Measurements from ENCODE around the gene EIF2S1.
A peak's percentile ranks its signal among the peaks of the same experiment; 100 is the strongest.
"Not testable (repeated sequence)": the region's sequence is repeated elsewhere in the genome, so short reads cannot be mapped to it uniquely, and the experiment has no call there.

The EIF2S1 gene

DNA sequence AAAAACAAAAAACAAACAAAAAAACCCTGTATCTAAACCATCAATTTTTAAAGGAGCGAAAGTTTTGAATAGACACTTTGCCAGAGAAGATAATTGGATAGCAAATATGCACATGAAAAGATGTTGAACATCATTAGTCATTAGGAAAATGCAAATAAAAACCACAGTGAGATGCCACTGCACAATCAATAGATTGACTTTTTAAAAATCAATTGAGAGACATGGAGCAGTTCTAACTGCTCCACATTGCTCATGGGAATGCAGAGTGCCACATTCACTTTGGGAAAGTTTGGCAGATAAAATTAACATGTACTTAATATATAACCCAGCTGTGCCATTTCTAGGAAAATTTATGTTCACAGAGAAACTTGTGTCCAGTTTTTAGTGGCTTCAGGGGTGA lies 12.7 kb downstream of the EIF2S1 start:
- no peak for DNase-seq

DNA sequence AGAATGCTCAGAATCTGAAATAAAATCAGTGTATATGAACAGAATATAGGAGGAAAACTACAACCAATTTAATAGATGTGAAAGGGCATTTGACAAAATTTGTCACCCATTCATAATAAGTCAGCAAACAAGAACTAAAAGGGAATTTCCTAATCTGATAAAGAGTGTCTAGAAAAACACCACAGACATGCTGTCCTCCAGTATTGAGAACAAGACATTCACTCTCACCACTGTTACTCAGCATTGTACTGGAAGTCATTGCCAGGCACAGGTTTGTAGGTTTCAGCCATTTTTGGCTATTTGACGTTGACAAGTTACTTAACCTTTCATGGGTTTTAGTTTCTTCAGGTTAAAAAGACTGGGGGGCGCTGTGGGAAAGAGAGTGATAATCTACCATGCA lies 13.2 kb downstream of the EIF2S1 start:
- DNase-seq = no peak

DNA sequence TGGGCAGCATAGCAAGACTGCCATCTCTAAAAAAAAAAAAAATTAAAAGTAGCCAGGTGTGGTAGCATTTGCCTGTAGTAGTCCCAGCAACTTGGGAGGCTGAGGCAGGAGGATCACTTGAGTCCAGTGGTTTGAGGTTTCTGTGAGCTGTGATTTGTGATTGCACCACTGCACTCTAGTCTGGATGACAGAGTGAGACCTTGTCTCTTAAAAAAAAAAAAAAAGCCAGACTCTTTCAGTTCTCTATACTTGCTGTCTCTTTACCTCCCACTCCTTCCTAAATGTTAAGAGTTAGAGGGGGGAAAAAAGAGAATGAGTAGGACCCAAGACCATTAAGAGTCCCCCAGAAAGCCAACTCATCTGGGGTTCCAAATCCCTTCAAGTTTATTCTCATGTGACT lies 17.8 kb downstream of the EIF2S1 start:
- no peak for DNase-seq

DNA sequence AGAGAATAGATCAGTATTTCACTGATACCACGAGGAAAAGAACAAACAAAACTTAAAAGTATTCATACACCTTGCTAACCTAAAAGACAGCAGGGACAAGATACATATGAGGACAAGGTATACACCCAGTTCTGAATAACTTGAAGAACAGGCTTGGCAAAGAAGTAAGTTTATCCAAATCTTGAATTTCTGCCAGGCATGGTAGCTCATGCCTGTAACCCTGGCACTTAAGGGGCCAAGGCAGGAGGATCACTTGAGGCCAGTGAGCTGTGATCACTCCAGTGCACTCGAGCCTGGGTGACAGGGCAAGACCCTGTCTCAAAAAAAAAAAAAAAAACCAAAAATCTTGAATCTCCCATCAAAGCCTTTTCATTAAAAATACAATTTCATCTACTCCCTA lies 25.0 kb downstream of the EIF2S1 start:
- DNase-seq = no peak

DNA sequence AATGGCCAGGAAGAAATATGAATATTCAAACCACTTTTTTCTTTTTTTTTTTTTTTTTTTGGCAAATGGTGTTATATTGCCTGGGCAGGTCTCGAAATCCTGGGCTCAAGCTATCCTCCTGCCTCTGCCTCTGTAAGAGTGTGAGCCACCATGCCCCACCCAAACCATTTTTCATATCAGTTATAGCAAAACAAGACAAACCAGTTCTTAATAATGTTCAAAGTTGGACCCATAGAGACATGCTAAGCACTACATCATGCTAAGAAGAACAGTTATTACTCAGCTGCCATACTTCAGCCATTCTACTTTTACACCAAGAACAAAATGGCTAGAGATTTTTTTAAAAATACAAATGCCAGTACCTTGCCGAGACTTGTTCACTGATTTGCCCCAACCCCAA lies 25.5 kb downstream of the EIF2S1 start:
- no peak for DNase-seq

DNA sequence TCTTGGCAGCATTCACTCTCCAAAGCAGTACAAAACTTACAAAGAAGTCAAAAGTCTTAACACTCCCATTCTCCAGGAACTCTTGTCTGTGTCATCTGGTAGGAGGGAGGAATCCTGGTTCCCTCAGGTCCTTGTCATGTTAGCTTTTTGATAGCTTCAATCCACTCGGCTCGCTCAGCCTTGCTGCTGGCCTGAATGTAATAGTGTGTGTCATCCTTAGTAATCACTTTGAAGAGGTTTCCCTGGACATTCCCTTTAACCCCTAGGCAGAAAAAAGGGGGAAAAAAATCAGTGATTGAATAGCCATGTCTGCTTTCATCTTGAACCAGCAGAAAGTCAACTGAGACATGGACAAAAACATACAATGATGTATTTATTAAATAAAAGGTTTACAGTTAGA lies 27.1 kb downstream of the EIF2S1 start:
- no peak for DNase-seq

DNA sequence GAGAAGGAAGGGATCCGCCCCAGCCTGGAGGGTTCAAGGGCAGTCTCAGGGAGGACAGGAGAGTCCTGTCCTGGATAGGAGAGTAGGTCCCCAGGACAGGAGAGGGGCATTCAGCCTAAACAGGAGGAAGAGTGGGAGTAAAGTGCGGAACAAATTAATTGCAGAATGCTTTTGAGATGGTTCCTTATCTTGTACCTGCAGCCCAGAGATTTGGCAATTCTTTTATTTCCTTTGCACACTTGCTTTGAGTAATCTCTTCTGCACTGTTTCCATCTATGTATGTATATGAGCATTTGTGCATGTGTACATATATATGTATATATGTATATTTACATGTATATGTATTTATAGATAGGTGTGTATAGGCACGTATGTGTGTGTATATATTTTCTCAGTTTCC lies 29.1 kb downstream of the EIF2S1 start:
- no peak for DNase-seq

DNA sequence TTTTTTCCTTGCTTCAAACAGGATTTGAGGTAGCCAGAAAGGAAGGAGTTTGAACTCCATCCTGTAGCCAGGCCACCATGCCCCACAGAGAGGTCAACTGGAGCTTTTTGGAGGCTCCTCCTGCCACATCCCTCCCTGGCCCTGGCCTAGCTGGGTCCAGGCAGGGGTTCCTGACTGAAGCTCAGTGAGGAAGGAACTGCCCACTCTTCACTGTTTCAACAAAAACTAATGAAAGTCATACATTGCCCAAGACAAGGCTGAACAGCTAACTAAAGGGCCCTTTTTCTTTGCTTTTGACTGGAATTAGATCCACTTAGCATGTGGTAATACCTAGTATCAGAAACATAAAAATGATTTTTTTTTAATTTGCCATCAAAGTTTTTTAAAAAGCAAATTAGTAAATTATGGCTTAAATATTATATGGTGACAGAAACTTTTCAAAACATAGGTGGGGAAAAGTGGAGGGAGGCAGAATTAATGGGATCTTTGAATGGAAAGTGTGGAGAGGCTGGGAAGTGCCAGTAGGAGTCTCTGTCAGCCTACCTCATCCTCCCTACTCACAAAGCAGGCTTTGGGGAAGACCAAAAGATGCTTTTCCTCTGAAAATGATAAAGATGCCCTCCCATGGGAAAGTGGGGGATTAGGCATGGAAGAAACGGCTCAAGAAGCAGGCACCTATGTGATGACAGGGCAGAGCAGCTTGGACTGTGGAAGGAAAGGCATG lies 29.8 kb downstream of the EIF2S1 start:
- no peak for DNase-seq

DNA sequence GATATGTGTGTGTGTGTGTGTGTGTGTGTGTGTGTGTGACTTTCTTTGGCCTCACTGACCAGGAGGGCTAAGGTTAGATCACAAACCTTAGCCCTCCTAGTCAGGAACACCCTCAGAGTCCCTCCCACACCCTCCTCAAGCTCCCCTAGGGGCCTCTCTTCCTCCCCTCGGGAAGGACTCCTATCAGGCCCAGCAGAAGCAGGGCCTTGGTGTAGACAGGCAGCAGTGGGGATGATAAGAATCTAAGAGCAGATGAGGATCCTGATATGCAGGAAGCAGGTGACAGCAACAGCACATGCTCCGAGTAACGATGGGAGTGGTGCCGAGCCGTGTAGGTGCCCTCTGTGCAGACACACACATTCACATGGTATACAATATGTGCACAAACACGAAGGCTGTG lies 31.1 kb downstream of the EIF2S1 start:
- no peak for DNase-seq

DNA sequence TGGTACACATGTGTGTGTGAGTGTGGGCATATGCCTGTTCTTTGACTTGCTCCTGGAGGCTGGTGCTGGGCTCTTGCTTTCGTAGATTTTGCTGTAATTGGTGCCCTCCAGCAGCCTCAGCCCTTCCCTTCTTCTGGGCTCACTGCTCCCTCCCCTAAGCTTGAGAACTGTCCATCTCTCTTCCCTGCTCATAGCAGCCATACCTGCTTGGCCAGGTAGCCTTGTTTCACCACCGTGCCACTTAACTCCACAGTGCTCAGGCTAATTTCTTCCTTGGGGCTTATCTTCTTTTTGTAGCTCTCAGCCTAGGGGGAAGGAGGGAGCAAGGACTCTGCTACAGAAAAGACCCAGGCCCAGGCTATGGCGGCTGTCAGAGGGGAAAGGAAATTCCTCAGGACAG lies 32.0 kb downstream of the EIF2S1 start:
- DNase-seq = no peak

DNA sequence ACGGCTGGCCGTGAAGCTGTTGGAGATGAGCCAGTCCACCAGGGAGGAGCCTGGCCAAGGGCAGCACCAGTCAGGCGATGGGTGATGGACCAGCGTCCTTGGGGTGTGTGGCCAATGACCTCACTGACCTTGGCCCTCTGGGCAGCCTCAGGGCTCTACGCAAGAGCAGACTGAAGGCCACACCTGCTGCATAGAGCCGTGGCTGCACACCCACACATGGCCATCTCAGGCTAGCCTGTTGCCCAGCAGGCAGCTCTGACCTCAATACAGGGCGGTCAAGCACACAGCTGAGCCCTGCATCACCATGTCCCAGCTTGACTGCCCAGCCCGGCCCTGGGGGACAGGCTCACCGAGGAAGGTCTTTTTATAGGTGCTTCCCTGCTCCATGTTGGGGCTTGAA lies 32.7 kb downstream of the EIF2S1 start:
- no peak for DNase-seq

DNA sequence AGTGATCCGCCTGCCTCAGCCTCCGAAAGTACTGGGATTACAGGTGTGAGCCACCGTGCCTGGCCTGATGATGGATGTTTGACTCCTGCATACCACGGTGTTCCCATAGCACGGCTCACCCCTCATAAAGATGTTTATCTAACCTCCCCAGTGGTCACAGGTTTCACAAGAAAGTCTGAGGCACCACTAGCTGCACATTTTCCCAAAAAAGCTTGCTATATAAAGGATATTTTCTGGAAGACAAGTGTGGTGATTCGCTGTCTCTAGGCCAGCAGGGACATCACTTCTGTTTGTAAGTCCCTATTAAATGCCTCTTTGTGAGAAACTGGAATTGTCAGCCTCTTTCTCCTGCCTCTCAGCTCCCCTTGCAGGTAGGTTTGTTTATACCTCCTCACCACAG lies 33.6 kb downstream of the EIF2S1 start:
- DNase-seq = no peak

DNA sequence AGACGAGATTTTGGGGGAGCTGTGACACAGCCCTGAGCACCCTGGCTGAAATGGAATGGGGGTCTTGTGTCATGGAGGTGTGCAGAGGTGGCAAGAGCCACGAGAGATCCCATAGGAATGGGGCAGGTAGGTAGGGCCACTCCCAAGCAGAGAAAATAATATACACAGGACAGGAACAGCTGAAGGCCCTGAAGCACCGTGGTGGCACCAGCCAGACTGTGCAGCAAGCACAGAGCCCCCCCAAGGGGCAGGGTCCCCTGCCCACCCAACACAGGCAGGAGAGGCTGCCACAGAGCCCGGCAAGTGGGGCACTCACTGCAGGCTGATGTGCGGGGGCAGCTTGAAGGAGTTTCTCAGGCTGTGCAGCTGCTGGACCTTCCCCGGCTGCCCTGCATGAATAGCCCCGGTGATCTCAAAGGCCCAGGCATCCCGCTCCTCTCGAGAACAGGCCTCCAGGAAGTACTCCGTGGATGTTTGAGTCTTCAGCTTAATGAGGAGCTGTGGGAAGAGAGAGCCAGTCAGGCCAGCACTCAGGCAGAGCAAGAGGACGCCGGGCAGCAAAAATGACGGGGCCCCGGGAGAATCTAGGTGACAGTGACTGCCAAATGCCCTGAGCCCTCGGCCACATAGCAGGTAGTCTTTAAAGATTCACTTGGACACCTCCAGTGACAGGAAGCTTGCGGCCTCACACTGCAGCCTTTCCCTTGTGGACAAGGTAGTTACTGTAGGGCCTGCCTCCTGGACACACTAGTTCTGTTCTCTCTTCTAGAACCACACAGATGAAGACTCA lies 35.2 kb downstream of the EIF2S1 start:
- no peak for DNase-seq

DNA sequence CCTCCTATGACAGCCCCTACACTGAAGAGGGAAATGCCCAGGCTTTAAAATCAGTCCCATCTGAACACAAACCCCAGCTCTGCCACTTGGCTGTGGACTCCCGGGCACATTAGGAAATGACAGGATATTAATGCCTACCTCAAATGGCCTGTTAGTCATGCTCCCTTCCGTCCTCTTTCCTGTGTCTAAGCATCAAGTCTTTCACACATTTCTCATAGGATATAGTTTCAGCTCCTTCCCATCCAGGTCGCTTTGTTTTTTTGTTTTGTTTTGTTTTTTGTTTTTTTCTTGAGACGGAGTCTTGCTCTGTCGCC lies 35.7 kb downstream of the EIF2S1 start:
- DNase-seq = no peak

DNA sequence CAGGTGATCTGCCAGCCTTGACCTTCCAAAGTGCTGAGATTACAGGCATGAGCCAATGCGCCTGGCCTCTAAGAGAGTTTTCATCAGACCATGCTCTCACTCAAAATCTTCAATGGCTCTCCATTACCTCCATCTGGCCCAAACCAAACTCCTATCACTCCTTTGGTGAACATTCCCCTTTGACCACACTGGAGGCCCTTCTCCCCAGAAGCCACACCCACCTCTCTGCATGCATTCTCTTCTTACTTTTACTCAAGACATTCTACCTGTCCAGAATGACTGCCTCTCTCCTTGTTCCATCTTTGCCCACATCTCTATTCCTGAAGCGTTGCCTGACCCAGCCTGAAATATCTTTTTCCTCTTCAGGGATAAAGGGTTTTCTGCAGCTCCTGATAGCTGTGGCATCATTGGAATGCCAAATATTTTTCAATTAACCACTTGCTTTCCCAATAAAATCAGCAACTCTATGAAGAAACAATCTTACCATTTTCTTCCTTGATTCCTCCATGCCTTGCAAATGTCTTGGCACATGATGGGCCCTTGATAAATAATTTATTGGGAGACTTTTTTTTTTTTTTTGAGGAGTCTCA lies 36.3 kb downstream of the EIF2S1 start:
- no peak for DNase-seq

DNA sequence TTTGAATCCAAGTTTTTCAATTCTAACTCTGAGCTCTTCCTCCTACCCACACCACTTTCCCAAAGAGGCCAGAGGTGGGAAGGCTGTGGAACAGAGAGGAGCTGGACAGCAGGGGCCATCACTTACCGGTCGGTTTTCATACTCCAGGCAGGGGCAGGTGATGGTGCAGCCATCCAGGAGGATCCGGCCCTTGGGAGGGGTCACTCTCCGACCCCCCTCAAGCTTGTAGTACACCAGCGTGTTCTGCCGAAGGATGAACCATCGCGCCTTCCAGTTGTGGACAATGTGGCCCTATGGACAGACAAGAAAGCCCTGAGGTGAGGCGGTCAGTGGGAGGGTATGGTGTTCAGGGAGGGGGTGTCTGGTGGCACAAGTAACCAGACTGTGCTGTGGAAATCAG lies 37.4 kb downstream of the EIF2S1 start:
- DNase-seq = no peak

DNA sequence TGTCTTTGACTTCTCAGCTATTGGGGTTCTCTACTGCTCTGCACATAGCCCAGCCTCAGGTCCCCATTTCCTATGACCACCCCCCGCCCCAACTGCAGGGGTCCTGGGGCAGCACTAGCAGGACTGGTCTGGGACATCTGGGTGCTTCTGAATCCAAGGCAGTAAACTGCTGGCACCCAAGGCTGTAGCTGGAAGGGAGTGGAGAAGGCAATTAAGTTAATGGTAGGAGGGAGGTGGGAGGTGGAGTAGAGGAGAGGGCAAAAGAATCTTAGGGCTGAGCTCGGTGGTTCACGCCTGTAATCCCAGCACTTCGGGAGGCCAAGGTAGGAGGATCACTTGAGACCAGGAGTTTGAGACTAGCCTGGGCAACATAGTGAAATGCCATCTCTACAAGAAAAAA lies 40.3 kb downstream of the EIF2S1 start:
- no peak for DNase-seq

DNA sequence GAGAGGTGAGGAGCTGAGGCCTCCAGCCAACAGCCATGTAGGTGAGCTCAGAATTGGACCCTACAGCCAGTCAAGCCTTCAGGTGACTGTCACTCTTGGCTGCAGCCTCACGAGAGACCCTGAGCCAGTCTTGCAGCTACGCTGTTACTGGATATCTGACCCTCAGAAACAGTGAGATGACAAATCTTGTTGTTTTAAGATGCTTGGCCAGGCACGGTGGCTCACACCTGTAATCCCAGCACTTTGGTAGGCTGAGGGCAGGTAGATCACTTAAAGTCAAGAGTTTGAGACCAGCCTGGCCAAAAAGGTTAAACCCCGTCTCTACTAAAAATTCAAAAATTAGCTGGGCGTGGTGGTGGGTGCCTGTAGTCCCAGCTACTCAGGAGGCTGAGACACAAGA lies 45.6 kb downstream of the EIF2S1 start:
- DNase-seq = no peak

DNA sequence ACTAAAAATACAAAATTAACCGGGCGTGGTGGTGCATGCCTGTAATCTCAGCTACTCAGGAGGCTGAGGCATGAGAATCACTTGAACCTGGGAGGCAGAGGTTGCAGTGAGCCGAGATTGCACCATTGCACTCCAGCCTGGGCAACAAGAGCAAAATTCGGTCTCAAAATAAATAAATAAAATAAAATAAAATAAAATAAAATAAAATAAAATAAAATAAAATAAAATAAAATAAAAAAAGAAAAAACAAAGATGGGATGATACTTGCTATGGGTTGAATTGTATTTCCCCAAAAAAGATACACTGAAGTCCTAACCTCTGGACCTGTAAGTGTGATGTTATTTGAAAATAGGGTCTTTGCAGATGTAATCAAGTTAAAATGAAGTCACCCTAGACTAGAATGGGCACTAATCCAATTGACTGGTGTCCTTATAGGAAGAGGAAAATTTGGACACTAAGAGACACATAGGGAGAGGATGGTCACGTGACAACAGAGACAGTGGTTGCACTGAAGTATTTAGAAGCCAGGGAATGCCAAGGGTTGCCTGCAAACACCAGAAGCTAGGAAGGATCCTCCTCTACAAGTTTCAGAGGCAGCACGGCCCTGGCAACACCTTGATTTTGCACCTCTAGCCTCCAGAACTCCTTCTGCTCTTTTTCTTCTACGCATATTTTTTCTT lies 48.1 kb downstream of the EIF2S1 start:
- not testable (repeated sequence) for DNase-seq

DNA sequence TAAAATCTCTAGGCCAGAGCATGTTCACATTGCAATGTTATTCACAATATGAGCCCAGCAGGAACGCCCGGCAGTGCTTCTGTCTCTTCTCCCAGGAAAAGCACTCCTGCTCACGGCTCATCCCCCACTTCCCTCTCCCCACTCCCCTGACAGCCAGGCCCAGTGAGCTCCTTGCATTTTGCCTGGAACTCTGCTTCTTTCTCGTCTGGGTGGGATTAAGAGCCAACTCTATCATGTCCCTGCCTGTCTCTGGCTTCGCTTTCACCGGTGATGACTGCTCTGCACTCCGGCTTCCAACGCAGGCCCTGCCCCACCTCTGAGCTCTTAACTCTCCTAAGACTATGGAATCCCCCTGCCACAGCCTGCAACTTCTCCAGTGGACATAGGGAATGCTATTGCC lies 49.3 kb downstream of the EIF2S1 start:
- no peak for DNase-seq

DNA sequence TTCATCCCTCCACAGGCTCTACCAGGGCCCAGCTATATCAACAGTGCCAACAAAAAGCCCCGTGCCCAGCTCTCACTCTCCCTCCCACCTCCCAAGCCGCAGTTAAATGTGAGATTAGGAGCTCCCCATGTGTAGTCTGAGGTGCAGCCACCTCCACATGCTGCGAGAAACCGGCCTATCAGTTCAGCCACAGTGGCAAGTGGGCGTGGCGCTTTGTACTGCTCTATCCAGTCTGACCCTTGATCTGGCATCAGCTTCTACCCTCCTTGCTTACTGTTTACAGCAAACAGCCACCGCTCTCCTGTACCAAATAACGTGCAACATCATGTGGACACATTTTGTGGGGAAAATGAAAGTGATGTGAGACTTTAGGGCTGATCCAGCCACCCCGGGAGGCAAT lies 50.2 kb downstream of the EIF2S1 start:
- DNase-seq = no peak

DNA sequence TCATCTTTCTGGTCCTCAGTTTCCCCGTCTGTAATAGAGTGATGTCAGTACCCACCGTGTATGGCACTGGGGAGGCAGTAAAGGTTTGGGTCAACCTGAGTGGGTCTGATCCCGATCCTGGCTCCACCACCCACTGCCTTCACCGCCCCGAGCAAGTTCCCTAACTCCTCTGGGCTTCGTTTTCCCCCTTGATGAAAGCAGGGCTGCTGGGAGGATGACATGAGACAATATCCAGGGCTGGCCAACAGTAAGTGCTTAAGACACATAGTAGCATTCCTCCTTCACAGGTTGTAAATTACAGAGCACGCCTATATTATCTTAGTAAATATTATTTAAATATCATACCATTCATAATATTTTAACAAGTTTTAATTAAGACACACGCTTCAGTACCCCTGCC lies 51.2 kb downstream of the EIF2S1 start:
- DNase-seq = no peak

DNA sequence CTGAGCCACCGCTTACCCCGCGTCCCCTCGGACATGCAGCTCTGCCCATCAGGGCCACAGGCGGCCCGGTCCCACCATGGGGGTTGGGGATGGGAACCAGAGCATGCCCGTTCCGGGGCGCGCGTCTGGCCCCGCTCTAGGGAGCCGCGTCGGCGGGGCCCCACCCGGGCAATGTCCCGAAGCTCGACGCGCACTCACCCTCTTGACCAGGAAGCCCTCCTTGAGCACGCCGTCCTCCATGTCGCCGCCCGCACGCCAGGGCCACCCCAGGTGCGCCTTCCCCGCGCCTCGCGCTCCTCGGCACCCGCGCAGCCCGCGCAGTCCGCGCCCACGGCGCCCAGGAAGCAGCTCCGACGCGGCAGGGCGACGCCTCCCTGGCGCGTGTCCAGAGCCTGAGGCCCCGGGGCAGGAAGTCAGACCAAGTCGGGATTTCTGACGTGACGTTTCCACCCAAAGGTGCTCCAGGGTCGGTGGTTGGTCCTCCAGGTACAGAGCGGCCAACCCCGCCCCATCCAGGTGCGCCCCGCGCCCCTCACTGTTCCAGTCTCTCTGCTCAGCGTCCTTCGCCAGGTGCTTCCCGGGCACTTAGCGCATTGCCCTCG lies 51.8 kb downstream of the EIF2S1 start, which contains the start of gene PLEK2:
Gene PLEK2 (minus strand): TSS at position 346 of the 602 bp plus-strand sequence. CDS start 106 bp downstream, at position 240.
- peak; percentile 59 for DNase-seq
